ENCODE measurements around the gene SH3GL1. TPM values are rescaled to one million over a fixed set of nuclear protein-coding genes. Genes with fewer than 3 reads are reported as not detected.
A peak's percentile ranks its signal among the peaks of the same experiment; 100 is the strongest.

SH3GL1 gene
- total and polyA plus RNA-seq, 9 of the 15 experiments (the other 6 are each of a cell fraction or from before 2014, with no cell fraction given) = 1.7 to 75.3 (median 25.7) TPM

- no peak for TF ChIP-seq PTRF (tag; IDR thresholded peaks at IDR 0.05)
- peak; percentile 44; the same call in 1 of the 2 replicates for TF ChIP-seq MEF2A (IDR thresholded peaks at IDR 0.05; ENCODE audit: control insufficient read depth, low read depth, low read length)
- no peak for TF ChIP-seq HMBOX1 (IDR thresholded peaks at IDR 0.05)
- peak; percentile 80 for TF ChIP-seq HCFC1 (IDR thresholded peaks at IDR 0.05; ENCODE audit: low read depth, low read length)
- no peak for TF ChIP-seq CBFB (CRISPR knock-in tag; IDR thresholded peaks at IDR 0.05)
- TF ChIP-seq CGGBP1 (CRISPR knock-in tag; IDR thresholded peaks at IDR 0.05) = no peak
- TF ChIP-seq MTF1 (CRISPR knock-in tag; IDR thresholded peaks at IDR 0.05; ENCODE audit: borderline replicate concordance) = no peak
- no peak for TF ChIP-seq ZNF507 (tag; conservative IDR thresholded peaks at IDR 0.05)
- TF ChIP-seq ZNF224 (CRISPR knock-in tag; IDR thresholded peaks at IDR 0.05) = no peak
- TF ChIP-seq ZNF24 (IDR thresholded peaks at IDR 0.05) = peak; percentile 43; the same call in 1 of the 2 replicates
- no peak for TF ChIP-seq ZNF75A (CRISPR knock-in tag; IDR thresholded peaks at IDR 0.05)
- no peak for TF ChIP-seq ZNF184 (CRISPR knock-in tag; IDR thresholded peaks at IDR 0.05)
- no peak for TF ChIP-seq GATA2 (CRISPR knock-in tag; IDR thresholded peaks at IDR 0.05)
- TF ChIP-seq REST (IDR thresholded peaks at IDR 0.05; ENCODE audit: borderline replicate concordance) = peak; percentile 48; the same call in 1 of the 2 replicates
- TF ChIP-seq REST (CRISPR knock-in tag; IDR thresholded peaks at IDR 0.05; ENCODE audit: low read depth) = no peak
- no peak for TF ChIP-seq HINFP (tag; conservative IDR thresholded peaks at IDR 0.05; ENCODE audit: low read depth)
- TF ChIP-seq MCM7 (IDR thresholded peaks at IDR 0.05) = no peak
Observed at GRCh38 chr19:4400135-4400936, at the start of gene SH3GL1 (continued).

Data from K562 (cell line).